ENCODE data around the gene PLSCR1.
"Not testable (repeated sequence)": the region's sequence is repeated elsewhere in the genome, so short reads cannot be mapped to it uniquely, and the experiment has no call there.

The PLSCR1 gene

DNA sequence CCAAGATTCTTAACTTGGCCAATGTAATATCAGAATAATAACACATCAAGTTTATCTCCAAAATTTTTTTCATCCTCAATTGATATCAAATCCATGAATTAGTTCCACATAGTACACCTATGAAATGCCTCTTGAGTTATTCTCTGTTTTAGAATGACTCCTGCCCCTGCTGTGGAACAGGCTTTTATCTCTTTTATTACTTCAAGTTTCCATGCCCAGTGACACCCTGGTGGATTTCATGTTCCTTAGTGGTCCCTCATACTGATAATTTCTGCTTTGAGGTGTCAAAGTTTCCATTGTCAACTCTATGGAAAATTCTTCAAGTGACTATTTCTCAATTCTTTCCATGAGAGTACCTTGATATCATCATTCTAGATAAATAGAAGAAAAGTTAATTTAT is 24.6 kb downstream of the PLSCR1 start:
- DNase-seq (ENCODE audit: low read depth in 1 of 2, low spot score in 1 of 2) = no peak

DNA sequence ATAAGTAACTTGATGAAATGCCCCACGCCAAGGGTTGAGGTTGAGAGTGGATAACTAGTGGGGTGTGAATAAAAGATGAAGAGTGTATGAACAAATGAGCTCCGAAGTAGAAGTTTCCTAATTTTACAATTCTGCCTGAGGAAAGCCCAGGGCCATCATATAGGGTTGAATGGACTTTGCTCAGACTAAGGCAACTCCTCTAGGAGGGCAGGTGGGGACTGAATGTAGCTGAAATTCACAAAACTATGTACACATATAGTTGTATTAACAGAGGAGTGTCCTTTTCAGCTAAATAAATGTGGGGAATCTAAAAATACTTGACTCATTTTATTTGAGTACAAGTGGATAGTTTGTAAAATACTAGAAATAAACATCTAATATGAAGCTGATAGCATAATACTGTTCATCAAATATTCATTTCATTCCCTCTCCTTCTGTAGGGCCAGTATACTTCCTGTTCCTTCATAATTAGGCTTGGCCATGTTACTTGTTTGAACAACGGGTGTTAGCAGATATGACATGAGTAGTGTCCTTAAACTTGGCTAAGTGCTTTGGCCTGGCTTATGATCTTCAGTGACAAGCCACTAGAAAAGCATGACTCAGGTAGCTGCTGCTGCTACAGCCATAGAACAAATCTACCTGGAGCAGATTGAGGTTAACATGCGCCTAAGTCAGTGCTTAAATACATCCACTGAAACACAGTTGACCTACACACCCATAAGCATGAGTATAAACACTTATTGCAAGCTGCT is 26.5 kb downstream of the PLSCR1 start:
- no peak for DNase-seq (ENCODE audit: low read depth in 1 of 2, low spot score in 1 of 2)

DNA sequence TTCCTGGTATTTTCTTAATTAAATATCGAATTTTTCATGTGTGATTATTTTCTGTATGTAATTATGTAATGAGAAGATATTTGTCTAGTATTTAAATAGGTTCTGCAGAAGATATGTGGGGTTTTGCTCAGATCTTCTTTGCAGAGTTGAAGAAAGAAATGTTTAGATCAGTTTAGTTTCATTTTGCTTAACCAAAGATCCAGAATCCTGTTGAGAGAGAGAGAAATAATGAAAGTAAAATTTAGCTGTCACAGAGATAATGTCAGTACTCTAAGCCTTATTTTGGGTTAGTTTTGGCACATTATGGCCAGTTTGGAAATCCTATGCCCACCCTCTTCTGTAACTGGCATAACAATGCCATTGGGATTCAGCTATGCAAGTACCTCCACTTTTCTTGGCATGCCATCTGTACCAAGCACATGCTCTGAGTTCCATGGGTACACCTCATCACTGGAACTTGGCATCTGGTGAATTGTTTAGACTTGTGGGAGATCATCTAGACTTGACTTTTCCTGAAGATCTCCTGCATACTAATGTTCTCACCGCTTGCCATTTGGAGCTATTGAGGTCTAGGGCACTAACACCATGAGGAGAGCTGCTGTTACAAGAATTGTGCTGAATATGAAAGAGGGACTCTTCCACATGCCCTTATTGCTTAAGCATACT is 30.9 kb downstream of the PLSCR1 start:
- no peak for DNase-seq (ENCODE audit: low read depth in 1 of 2, low spot score in 1 of 2)

DNA sequence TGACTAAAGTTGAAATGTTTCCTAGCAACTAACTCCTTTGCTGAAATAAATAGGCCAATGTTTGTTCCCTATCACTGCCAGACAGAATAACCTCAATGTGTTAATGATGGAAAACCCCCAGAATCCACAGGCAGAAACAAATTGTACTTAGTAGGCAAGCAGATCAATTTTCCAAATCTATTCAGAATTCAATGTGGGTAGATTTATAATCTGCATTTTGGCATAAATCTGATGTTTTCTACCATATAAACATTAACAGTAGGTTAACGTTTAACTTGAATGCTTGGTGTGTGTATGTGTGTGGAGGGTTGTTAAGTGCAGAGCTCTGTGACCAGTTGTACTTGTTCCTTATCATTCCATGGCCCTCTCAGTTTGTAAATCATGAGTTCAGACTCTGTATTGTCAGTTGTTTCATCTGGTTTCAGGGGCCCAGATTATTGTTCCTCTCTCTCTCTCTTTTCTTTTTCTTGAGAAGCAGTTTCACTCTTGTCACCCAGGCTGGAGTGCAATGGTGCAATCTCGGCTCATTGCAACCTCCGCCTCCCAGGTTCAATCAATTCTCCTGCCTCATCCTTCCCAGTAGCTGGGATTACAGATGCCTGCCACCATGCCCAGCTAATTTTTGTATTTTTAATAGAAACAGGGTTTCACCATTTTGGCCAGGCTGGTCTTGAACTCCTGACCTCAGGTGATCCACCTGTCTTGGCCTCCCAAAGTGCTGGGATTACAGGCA is 32.8 kb downstream of the PLSCR1 start:
- DNase-seq (ENCODE audit: low read depth in 1 of 2, low spot score in 1 of 2) = no peak

DNA sequence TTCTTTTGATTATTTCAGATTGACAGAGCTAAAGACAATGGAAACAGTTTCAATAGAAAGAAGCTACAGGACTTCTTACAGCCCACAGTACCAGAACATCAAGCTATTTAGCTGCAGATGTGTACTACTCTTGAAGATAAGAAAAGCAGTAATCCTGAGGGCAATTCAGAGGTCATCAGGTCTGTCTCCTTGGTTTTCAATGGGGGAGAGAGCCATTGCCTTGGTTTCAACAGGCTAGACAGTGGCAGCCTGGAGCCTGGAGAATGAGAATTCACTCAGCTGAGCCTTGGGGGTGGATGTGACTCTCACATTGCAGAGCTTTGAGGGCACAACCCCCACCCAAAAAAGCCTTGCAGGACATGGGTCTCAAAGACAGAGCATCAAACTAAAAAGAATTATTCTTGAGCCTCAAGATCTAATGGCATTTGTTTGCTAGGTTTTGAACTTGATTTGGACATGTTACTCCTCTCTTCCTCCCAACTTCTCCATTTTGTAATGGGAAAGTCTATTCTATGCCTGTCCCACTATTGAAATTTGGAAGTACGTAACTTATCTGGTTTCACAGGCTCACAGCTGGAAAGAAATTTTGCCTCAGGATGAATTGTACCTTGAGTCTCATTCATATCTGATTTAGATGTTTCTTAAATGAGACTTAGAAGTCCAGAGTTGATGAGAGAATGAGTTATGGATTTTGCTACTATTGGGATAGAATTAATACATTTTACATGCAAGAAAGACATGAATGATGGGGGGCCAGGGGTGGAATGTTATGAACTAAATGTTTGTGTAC is 36.9 kb downstream of the PLSCR1 start:
- no peak for DNase-seq (ENCODE audit: low read depth in 1 of 2, low spot score in 1 of 2)

DNA sequence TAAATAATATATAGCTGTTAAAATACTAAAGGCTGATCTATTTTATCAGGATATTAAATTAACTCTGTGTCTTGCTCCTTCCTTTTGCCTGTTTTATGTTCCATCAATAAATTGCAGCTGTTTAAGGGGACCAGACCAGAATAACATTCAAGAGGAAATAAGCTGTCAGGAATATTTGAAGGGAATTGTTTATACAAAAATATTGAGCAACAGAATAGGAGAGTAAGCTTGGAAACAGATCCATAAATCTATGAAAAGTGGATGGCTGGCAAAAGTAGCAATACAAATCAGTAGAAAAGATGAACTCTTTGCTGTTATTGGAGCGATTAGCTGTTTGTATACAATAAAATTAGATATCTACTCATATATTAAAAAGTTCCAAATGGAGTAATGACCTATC is 38.9 kb downstream of the PLSCR1 start:
- DNase-seq (ENCODE audit: low read depth in 1 of 2, low spot score in 1 of 2) = no peak

DNA sequence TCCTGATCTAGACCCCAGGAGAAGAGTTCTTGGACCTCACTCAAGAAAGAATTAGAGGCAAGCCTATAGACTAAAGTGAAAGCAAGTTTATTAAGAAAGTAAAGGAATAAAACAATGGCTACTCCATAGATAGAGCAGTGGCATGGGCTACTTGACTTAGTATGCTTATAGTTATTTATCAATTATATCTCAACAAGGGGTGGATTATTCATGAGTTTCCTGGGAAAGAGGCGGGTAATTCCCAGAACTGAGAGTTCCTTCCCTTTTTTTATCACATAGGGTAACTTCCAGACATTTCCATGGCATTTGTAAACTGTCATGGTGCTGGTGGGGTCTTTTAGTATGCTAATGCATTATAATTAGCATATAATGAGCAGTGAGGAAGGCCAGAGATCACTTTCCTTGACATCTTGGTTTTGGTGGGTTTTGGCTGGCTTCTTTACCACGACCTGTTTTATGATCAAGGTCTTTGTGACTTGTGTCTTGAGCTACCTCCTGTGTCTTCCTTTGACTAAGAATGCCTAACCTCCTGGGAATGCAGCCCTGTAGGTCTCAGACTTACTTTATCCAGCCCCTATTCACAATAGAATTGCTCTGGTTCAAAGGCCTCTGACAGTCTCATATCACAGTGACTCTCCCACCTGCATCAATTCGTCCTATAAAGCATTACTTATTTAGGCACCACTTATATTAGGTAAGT is 39.8 kb downstream of the PLSCR1 start:
- DNase-seq (ENCODE audit: low read depth in 1 of 2, low spot score in 1 of 2) = no peak

DNA sequence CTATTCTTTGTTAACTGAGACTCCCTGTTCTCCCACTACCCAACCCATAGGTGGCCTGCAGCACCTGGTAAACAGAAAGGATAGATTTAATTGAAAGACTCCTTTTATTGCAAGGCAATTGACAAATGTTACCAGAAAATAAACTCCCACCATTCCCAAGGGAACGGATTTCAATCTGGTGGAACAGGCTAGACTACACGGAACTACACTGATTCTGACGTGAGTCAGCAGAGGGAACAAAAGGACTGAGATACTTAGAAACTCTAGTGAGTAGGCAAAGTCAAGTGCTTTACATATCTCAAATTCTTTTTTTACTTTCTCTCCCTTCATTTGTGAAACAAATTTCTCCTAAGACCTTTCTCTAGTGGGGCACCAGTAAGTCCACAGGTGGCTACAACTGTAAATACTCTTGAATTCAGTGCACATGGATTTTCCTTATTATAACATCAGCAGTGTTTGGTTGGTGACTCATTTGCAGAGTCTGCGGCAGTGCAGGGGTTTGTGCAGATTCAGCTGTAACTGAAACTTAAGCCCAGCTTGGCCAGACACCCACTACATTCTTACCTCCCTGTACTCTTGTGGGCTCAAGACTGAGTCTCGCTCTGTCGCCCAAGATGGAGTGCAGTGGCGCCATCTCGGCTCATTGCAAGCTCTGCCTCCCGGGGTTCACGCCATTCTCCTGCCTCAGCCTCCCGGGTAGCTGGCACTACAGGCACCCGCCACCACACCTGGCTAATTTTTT is 40.8 kb downstream of the PLSCR1 start:
- DNase-seq (ENCODE audit: low read depth in 1 of 2, low spot score in 1 of 2) = no peak

DNA sequence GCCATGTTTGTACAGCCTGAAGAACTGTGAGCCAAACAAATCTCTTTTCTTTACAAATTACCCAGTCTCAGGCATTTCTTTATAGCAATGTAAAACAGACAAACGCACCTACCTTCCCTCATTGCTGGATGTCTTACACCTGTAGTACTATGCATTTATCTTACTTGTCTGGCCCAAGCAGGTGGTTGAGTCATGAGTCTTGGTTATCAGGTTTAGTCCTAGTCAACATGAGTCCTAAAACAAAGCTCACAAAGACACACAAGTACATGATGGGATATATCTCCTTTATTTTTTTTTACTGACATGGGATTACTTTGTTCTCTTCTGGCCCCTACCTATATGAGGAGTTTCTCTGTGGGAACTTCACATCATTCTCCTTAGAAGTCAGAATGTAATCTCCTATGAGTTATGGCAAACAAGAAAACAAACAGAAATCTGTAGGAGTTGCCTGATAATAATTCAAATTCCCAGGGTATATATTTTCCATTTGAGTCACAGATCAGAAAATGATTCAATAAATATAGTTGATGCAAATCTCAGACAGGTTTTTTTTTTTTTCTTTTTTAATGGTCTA is 41.4 kb downstream of the PLSCR1 start:
- no peak for DNase-seq (ENCODE audit: low read depth in 1 of 2, low spot score in 1 of 2)

DNA sequence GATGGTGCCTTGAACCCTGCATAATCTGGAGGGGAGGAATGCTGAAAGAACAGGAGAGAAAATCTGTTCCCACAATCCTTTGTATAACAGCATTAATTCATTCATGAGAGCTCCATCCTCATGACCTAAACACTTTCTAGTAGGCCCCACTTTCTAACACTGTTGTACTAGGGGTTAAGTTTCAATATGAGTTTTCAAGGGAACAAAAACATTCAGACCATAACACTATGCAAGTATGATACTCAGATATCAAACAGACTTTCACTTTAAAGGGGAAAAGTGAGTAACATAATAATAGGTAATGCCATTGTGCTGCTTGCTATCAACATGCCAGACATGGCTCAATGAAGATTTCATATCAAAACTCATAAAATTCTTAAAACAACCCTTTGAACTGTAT is 42.7 kb downstream of the PLSCR1 start:
- no peak for DNase-seq (ENCODE audit: low read depth in 1 of 2, low spot score in 1 of 2)

DNA sequence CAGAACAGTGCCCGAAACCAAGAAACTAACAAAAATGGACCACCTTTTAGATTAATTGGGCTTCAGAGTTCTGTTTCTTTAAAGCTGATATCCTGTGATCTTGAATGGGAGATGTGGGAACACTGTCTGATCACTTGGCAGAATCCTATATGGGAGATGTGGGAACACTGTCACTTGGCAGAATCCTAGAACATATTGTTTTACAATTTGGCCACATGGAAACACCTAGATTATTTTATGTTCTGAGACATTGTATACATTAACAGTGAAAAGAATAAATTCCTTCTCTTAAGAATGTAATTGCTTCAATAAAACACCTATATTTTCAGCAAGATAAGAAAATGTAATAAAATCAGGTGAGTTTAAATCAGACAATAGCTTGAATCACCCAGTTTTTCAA is 44.7 kb downstream of the PLSCR1 start:
- DNase-seq (ENCODE audit: low read depth in 1 of 2, low spot score in 1 of 2) = no peak

DNA sequence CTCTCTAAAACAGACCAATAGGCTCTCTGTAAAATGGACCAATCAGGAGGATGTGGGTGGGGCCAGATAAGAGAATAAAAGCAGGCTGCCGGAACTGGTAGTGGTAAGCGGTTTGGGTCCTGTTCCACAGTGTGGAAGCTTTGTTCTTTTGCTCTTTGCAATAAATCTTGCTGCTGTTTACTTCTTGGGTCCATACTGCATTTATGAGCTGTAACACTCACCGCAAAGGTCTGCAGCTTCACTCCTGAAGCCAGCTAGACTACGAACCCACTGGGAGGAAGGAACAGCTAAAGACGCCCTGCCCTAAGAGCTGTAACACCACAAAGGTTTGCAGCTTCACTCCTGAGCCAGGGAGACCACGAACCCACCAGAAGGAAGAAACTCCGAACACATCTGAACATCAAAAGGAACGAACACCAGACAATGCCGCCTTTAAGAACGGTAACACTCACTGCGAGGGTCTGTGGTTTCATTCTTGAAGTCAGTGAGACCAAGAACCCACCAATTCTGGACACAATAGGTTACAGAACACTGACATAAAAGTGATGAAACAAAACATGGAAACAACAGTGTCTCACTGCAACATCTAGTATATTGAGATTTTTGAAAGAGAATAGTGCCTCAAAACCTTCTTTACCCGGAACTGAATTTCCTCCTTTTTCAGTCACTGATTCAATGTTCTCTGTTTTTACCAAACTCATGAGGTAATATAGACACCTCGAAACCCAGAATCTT is 46.2 kb downstream of the PLSCR1 start:
- DNase-seq (ENCODE audit: low read depth in 1 of 2, low spot score in 1 of 2) = no peak

DNA sequence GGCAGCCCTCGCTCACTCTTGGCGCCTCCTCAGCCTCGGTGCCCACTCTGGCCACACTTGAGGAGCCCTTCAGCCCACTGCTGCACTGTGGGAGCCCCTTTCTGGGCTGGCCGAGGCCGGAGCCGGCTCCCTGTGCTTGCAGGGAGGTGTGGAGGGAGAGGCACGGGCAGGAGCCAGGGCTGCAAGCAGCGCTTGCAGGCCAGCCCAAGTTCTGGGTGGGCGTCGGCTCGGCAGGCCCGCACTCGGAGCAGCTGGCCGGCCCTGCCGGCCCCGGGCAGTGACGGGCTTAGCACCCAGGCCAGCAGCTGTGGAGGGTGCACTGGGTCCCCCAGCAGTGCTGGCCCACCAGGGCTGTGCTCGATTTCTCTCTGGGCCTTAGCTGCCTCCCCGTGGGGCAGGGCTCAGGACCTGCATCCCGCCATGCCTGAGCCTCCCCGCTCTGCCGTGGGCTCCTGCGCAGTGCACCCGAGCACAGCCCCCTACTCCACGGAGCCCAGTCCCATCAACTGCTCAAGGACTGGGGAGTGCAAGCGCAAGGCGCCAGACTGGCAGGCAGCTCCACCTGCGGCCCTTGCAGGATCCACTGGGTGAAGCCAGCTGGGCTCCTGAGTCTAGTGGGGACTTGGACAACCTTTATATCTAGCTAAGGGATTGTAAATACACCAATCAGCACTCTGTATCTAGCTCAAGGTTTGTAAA is 47.1 kb downstream of the PLSCR1 start:
- DNase-seq (ENCODE audit: low read depth in 1 of 2, low spot score in 1 of 2) = not testable (repeated sequence)

DNA sequence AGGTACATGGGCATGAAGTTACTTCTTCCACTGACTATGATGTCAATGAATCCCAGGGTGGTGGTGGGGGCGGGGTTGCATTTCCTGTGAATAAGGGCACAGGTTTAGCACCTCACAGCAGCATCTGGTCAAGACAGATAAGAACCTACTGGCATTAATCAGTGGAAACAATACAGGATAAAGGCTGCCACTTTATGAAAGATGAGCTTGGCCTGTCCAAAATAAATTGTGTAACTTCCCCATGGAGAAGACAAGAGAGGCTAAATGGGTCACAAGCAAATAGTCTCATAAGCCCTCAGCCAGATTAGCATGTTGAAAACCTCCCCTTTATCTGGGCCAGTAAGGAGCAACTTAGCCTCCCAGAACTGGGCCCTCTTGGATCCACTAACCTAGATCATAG is 47.7 kb downstream of the PLSCR1 start:
- no peak for DNase-seq (ENCODE audit: low read depth in 1 of 2, low spot score in 1 of 2)

DNA sequence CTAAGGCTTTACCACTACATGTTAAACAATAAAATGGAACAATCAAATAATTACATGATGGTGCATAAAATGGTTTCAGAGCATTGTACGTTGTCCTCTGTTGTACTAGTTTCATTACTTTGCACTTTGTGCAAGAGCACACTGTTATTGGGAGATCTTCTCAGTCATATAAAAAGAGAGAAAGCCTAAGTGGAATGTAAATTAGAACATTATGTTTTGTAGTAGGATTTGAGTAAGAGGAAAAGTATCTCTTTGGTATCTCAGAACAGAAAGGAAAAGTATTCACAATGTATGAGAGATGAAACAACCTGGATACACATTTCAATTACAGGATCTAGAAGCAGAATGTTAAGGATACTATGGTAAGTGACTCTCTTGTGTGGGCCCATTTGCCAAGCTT is 48.2 kb downstream of the PLSCR1 start:
- no peak for DNase-seq (ENCODE audit: low read depth in 1 of 2, low spot score in 1 of 2)

DNA sequence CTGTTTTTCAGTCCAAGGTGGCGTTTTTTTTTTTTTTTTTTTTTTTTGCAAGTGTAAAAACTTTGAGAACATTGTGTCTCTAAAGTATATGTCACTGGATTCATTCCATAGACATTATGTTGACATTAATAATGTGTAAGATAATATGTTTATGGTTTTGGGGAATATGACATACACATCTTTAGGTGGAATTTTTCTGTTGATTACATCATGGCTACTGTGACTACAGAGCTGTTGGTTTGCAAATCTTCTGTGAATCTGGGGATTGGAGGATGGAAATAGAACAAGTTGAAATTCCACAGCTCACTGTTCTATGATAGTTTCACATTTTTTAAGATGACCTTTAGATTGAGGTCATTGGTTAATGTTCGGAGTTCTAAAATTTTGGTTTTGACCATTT is 50.6 kb downstream of the PLSCR1 start:
- DNase-seq (ENCODE audit: low read depth in 1 of 2, low spot score in 1 of 2) = no peak

DNA sequence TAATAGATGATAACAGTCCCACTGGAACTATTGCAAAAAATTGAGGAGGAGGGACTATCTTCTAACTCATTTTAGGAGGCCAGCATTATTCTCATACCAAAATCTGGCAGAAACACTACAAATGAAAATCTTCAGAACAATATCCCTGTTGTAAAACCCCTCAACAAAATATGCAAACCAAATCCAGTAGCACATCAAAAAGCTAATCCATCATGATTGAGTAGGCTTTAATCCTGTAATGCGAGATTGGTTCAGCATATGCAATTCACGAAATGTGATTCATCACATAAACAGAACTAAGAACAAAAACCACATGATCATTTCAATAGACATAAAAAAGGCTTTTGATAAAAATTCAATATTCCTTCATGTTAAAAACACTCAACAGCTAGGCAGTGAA is 51.2 kb downstream of the PLSCR1 start:
- no peak for DNase-seq (ENCODE audit: low read depth in 1 of 2, low spot score in 1 of 2)

DNA sequence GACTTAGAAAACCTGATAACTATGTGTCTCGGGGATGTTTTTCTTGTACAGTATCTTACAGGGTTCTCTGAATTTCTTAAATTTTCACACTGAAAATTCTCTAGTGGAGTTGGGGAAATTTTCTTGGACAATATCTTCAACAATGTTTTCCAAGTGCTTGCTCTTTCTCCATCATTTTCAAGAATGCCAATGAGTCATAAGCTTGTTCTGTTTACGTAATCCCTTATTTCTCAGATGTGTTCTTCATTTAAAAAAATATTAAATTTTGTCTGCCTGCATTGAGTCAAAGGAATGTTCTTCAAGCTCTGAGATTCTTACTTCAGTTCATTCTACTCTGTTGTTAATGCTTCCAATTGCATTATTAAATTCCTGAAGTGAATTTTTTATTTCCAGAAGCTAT is 53.1 kb downstream of the PLSCR1 start:
- no peak for DNase-seq (ENCODE audit: low read depth in 1 of 2, low spot score in 1 of 2)

DNA sequence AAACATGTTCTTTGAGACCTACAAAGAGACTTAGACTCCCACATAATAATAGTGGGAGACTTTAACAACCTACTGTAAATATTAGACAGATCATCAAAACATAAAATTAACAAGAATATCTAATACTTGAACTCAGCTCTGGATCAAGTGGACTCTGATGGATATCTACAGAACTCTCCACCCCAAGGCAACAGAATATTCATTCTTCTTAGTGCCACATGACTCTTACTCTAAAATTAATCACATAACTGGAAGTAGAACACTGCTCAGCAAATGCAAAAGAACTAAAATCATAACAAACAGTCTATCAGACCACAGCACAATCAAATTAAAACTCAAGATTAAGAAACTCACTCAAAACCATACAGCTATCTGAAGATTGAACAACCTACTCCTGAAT is 59.1 kb downstream of the PLSCR1 start:
- no peak for DNase-seq (ENCODE audit: low read depth in 1 of 2, low spot score in 1 of 2)

Data from activated T-helper 1 cell treated with anti-CD3 and anti-CD28 coated beads, Interleukin-2, amount 50 U/mL, for 16 hours (primary cell).